Testis (tissue), 3 donors: ENCODE measurements around the gene RGS7. TPM values are rescaled to one million over a fixed set of nuclear protein-coding genes. Genes with fewer than 3 reads are reported as not detected.

Experiments
- DNase-seq: peaks from one replicate; pipeline ENCODE4 v3.0.0-alpha.2; 2019
- H3K27ac ChIP-seq, 2 donors: fragments of 200-600 bp; sonication (generic); one replicate each; pipeline ENCODE4 v1.5.1; 2019
- H3K27me3 ChIP-seq: fragments of 200-600 bp; sonication (generic); one replicate; pipeline ENCODE4 v1.5.1; 2019
- H3K36me3 ChIP-seq: fragments of 200-600 bp; sonication (generic); one replicate; pipeline ENCODE4 v1.5.1; 2017; ENCODE audit warnings: low read depth; ENCODE audit errors: missing control alignments
- H3K4me1 ChIP-seq: fragments of 200-600 bp; sonication (generic); one replicate; pipeline ENCODE4 v1.5.1; 2019
- H3K4me3 ChIP-seq, 2 donors: fragments of 200-600 bp; sonication (generic); one replicate each; pipeline ENCODE4 v1.5.1; 2017 to 2019
- H3K9me3 ChIP-seq: fragments of 200-600 bp; sonication (generic); one replicate; pipeline ENCODE4 v1.5.1; 2017
- POLR2A ChIP-seq: fragments of 450-650 bp; IDR thresholded peaks from one replicate; pipeline ENCODE4 v1.6.1; 2017; ENCODE audit warnings: antibody characterized with exemption, mild to moderate bottlenecking, moderate library complexity
- whole genome bisulfite sequencing, 2 donors: methylation state at CpG; one replicate each; pipeline ENCODE4 v1.1.5; 2018; 5-methylcytosine and 5-hydroxymethylcytosine counted together
- intact Hi-C: fragments of 100-400 bp; cut with DNase I; formaldehyde crosslinking; loops from one replicate; pipeline ENCODE4 v1.15.1; 2023; ENCODE audit warnings: low total_unique reads
- polyA plus RNA-seq: library from polyadenylated mRNA; stranded (reverse); fragments of 350-450 nt; fragmentation: Illumina TruSeq; extraction: RNeasy Lipid Tissue Mini Kit (QIAGEN cat#74804); gene quantifications from one replicate; pipeline ENCODE4 v1.2.3, GENCODE V29; 2014; ENCODE audit warnings: low read depth, low replicate concordance; ENCODE audit not compliant: insufficient read depth
- total RNA-seq, 2 donors: library from RNA; depleted of rRNA; stranded (reverse); fragments of >200 nt; gene quantifications; one replicate each; pipeline ENCODE4 v1.2.3, GENCODE V29; 2016
- TF ChIP-seq, protein P1 (sequence below), 3 experiments: fragments of 450-650 bp in 2 of 3; fragments of 200-600 bp in 1 of 3; sonication (generic) in 1 of 3; IDR thresholded peaks; one replicate each; pipeline ENCODE4 v1.5.1; 2016 to 2019; ENCODE audit warnings: antibody characterized with exemption in 3 of 3, mild to moderate bottlenecking in 2 of 3, moderate library complexity in 1 of 3

The RGS7 gene
- total and polyA plus RNA-seq, 3 donors from 2014 or later = 5.0 to 6.6 (median 5.4) TPM

DNA sequence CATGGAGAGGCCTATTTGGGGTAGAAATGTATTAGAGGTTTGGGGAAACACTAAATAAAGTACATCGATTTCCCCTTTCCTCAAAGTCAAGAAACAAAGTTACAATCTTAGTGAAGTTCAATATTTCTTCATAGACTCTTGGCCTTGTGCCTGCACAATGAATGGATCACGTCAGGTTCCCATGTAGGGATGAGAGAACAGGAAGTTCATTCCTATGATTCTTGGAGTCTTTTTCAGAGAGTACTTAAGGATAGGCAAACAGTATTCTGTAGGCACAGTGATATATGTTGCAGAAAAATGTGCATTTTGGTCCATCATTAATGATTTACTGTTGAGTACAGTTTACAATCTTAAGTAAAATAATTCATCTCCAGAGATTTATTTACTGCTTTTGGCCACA is 275.5 kb downstream of the RGS7 start:
- H3K27ac ChIP-seq = no peak overlapping the region
- intact Hi-C loops = no loop called here
- TF ChIP-seq, protein P1, sequence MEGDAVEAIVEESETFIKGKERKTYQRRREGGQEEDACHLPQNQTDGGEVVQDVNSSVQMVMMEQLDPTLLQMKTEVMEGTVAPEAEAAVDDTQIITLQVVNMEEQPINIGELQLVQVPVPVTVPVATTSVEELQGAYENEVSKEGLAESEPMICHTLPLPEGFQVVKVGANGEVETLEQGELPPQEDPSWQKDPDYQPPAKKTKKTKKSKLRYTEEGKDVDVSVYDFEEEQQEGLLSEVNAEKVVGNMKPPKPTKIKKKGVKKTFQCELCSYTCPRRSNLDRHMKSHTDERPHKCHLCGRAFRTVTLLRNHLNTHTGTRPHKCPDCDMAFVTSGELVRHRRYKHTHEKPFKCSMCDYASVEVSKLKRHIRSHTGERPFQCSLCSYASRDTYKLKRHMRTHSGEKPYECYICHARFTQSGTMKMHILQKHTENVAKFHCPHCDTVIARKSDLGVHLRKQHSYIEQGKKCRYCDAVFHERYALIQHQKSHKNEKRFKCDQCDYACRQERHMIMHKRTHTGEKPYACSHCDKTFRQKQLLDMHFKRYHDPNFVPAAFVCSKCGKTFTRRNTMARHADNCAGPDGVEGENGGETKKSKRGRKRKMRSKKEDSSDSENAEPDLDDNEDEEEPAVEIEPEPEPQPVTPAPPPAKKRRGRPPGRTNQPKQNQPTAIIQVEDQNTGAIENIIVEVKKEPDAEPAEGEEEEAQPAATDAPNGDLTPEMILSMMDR (IDR thresholded peaks at IDR 0.05) = no peak
- TF ChIP-seq POLR2A = no peak
- no peaks in the 10 kb centered on the region for H3K9me3 ChIP-seq
- 41 to 51% methylated on average over 2 of the region's 2 CpGs for WGBS, 2 donors
- DNase-seq = no peak
- no peak overlapping the region for H3K4me3 ChIP-seq
- H3K36me3 ChIP-seq = no peaks in the 10 kb centered on the region
- H3K4me1 ChIP-seq = no peaks in the 10 kb centered on the region
- H3K27me3 ChIP-seq = no peaks in the 10 kb centered on the region

DNA sequence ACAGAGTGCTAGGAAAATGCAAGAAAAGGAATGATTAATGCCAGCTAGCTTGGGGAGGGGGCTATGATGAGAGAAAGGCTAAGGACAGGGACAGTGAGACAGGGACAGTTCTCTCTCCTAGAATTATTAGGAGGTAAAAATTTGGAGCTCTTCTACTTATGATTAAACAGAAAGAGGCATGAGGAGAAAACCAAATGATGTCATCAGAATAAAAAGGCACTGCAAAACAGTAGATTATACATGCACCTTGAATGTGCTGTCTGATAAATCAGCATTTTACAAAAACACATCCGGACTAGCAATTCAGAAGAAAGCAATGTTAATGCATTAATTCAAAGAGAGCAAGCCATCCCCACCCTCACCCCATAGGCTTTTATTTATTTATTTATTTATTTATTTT is 277.5 kb downstream of the RGS7 start:
- no peak for TF ChIP-seq POLR2A
- TF ChIP-seq, protein P1 (IDR thresholded peaks at IDR 0.05) = no peak
- whole genome bisulfite sequencing, 2 donors = 83 to 88% methylated on average over 1 of the region's 1 CpG
- intact Hi-C loops = no loop called here
- Histone ChIP-seq H3K4me3 (no peak overlapping the region), H3K9me3 (no peaks in the 10 kb centered on the region), H3K4me1 (no peaks in the 10 kb centered on the region), H3K36me3 (no peaks in the 10 kb centered on the region), H3K27me3 (no peaks in the 10 kb centered on the region), H3K27ac (no peak overlapping the region)
- no peak for DNase-seq

GRCh38 chr1:241079047-241079446 is 278.0 kb downstream of the RGS7 start:
- no peak for DNase-seq
- WGBS, 2 donors = 55 to 60% methylated on average over 8 of the region's 8 CpGs
- intact Hi-C loops = no loop called here

DNA sequence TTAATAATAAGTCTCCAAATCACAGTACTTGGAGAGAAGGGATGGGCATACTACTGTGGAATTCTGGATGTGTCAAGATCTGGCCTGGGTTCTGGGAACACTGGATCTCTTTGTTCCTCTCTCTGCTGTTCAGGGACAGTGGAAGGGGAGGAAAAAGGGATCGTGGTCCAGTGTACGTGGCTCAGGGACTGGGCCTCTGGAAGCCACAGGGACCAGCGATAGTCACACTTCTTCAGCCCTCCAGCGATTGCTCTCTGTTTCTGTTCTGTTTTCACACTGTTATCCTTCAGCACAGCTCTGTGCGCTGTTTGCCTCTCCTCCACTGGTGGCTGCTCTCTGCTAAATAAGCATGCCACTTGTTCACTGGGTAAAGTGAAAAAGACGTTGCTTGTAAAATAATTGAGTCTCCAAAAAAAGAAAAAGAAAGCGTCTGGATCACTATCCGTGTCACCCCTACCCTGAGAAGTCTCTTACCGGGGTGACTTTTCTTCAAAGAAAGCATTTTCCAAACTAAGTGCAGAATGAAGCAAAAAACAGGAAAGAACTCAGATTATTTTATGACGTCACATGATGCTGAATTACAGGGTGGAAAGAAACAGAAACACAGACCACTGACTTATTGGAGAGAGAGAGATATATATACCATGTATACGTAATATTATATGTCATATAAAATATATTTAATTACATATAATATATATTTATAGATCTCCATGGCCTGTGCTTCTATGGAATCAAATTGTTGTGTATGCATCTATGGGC is 279.4 kb downstream of the RGS7 start:
- intact Hi-C loops = no loop called here
- Histone ChIP-seq H3K27ac (no peak overlapping the region), H3K9me3 (no peaks in the 10 kb centered on the region), H3K4me3 (no peak overlapping the region), H3K36me3 (no peaks in the 10 kb centered on the region), H3K4me1 (no peaks in the 10 kb centered on the region), H3K27me3 (no peaks in the 10 kb centered on the region)
- TF ChIP-seq, protein P1 (IDR thresholded peaks at IDR 0.05) = no peak
- no peak for TF ChIP-seq POLR2A
- 66 to 75% methylated on average over 11 of the region's 11 CpGs for WGBS, 2 donors
- DNase-seq = no peak

More at GRCh38 chr1:241079047-241079446, 278.0 kb downstream of the RGS7 start:
- no peak overlapping the region for H3K27ac ChIP-seq
- H3K4me3 ChIP-seq = no peak overlapping the region
- no peaks in the 10 kb centered on the region for H3K27me3 ChIP-seq
- TF ChIP-seq POLR2A = no peak
- TF ChIP-seq, protein P1 (IDR thresholded peaks at IDR 0.05) = no peak
- no peaks in the 10 kb centered on the region for H3K36me3 ChIP-seq
- no peaks in the 10 kb centered on the region for H3K9me3 ChIP-seq
- no peaks in the 10 kb centered on the region for H3K4me1 ChIP-seq

DNA sequence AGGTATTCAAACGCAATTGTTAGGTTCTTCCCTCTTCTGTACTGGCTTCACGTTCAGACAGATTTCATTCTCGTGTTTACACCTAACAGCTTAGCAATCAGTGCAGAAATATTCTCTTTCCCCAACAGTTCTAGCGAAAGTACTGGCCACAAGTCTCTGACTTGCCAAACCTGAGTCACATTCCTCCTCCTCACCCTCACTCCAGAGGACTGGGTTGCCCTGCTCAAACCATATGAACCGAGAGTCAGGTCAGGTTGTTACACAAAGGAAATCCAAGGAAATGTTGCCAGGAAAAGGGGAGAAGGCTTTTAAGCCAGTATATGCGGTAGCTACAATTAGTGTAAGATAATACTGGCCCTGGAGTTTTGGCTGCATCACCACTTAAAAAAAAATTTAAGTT is 282.5 kb downstream of the RGS7 start:
- TF ChIP-seq, protein P1 (IDR thresholded peaks at IDR 0.05) = no peak
- no peak for TF ChIP-seq POLR2A
- no peak for DNase-seq
- H3K9me3 ChIP-seq = no peaks in the 10 kb centered on the region
- intact Hi-C loops = no loop called here
- H3K4me1 ChIP-seq = no peaks in the 10 kb centered on the region
- no peaks in the 10 kb centered on the region for H3K36me3 ChIP-seq
- H3K27me3 ChIP-seq = no peaks in the 10 kb centered on the region
- H3K27ac ChIP-seq = no peak overlapping the region
- 69 to 70% methylated on average over 6 of the region's 6 CpGs for WGBS, 2 donors
- no peak overlapping the region for H3K4me3 ChIP-seq
